T-helper 2 cell (primary cell): ENCODE data around the gene SLC4A11.
A peak's percentile ranks its signal among the peaks of the same experiment; 100 is the strongest.
"Not testable (repeated sequence)": the region's sequence is repeated elsewhere in the genome, so short reads cannot be mapped to it uniquely, and the experiment has no call there.

Source experiments
- DNase-seq, 5 experiments: peaks; one replicate each; pipeline versions ENCODE4 v3.0.0 to v3.0.0-alpha.2; 2012 to 2022

Gene SLC4A11

DNA sequence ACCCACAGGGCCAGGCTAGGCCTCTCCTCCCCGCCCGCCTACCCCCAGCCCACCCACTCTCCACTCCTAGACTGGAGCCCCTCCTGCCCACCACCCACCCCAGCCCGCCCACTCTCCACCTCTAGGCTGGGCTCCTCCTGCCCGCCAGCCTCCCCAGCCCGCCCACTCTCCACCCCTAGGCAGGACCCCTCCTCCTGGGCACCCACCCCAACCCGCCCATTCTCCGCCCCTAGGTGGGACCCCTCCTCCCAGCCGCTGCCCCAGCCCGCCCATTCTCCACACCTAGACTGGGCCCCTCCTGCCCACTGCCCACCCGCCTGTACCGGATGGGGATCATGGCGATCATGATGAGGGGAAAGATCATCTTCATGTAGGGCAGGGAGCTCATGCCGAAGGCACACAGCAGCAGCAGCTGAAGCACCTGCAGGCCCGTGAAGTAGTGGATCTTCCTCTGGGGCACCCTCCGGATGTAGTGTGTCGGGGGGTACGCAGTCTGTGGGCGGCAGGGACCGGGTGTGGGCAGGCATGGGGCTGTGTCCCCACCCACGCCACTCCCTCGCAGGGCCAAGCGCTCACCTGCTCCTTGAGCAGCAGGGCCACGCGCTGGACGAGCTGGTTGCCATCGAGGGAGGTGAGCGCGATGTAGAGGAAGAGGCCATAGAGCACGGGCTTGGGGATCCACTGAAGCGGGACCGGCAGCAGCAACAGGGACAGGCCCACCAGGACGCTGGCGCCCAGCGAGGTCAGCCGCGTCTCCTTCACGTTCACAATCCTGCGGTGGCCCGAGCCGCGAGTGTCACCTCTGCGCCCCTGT is 10.8 kb downstream of the SLC4A11 start:
- no peak for DNase-seq

GRCh38 chr20:3227506-3227905 is 11.5 kb downstream of the SLC4A11 start:
- no peak for DNase-seq

- DNase-seq: no peak
Measured at GRCh38 chr20:3226864-3227263, 12.1 kb downstream of the SLC4A11 start.

DNA sequence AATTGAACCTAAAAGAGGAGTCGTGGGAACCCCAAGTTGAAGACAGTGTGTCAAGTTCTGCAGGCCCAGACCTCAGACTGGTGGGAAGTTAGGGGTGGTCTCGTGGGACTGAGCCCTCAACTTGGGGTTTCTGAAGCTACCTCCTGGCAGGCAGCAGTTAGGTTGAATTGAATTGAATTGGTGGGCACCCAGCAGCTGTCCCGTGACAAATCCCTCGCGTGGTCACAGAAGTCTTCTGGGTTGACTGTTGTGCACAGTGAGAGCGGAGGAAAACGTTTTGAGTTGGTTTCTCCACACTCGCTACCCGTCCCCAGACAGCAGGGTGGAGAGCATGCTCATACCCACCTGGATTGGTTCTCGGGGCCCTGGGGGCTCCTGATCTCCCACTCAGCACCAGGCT is 12.9 kb downstream of the SLC4A11 start:
- DNase-seq: no peak

GRCh38 chr20:3224681-3225421 is 14.1 kb downstream of the SLC4A11 start:
- DNase-seq: no peak

DNA sequence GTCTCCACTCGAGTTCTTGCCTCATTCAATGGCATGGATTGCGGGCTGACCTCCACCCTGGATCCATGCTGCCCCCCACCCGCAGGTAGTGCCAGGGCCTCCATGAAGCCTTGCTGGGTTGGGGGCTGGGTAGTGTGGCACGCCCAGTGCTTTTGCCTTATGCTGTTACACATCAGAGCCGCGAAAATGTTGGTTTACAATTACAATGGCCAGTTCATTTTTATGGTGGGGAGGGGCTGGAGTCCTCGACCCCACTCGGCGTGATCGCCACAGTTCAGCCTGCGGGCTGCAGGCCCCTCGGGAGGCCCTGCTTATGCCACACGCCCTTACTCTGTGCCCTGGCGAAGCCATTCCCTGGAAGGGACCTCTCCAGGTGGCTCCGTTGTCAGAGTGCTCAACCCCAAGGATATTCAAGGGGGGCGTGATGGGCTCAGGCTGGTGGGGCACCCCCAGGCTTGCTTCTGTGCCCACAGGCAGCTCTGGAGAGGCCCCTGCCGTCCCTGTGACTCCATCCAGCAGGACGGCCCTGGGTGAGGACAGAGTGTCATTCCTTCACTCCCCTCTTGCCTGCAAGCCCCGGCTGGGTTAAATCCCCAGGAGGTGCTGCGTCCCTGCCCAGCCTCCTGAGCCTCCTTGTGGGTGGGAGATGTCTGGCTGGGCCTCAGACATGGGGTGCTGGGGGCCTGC is 14.9 kb downstream of the SLC4A11 start:
- DNase-seq: no peak

GRCh38 chr20:3223651-3223993 is 15.4 kb downstream of the SLC4A11 start:
- no peak for DNase-seq

GRCh38 chr20:3222635-3223600 is 16.1 kb downstream of the SLC4A11 start:
- peak in 1 of 5 experiments; percentile 51 for DNase-seq

DNA sequence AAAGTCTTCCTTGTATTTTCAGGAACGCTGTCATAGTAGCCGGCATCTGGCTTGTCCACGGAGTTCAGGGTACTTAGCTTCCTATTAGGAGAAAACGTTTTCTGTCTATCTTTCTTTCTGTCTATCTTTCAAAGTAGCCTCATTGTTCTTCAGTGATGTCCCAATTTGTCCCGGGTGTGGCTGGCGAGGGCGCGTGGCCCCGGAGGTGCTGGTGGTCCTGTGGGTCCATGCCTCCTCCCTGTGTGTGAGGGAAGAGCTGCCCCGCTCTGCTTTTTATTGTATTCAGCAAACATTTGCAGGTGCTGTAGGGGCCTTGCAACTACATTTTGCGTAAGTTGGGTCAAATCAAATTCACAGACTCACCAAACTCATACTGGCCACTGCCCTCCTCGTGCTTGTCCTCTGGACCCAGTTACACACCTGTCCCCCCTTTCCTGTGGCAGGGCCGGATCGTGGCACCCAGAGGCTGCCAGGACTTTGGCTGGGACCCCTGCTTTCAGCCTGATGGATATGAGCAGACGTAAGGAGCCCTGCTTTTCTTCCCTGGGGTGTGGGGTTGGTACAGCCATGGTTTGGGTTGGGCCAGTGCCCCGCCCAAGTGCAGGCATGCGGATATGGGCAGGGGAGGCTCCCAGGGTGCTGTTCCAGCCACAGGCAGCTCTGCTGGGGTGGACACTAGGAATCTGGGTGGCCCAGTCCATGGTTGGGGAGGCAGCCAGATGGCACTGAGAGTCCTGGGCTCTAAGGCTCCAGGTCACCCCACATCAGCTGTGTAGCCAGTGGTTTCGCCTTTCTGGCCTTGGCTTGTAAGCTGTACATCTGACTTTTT is 17.4 kb downstream of the SLC4A11 start:
- DNase-seq: no peak

- peak; percentile 48 to 77 (median 61) for DNase-seq
Measured at GRCh38 chr20:3218307-3218988, 20.5 kb downstream of the SLC4A11 start.

DNA sequence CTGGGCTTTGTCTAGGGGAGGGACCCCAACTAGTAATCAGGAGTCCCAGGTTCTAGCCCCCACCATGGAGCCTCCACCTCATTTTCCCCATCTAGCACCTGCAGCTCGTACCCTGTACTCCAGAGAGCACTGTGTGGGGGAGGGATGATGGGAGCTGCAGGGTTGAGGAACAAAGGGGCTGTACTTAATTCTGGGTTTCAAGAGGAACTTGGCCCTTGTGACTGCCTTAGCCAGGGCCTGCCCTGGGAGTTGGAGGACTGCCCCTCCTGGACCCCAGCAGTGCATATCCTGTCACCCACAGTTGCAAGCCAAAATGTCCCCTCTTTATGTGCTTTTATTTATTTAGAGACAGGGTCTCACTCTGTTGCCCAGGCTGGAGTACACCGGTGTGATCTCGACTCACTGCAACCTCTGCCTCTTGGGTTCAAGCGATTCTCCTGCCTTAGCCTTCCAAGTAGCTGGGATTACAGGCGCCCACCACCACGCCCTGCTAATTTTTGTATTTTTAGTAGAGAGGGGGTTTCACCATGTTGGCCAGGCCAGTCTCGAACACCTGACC is 23.6 kb downstream of the SLC4A11 start:
- not testable (repeated sequence) for DNase-seq

DNA sequence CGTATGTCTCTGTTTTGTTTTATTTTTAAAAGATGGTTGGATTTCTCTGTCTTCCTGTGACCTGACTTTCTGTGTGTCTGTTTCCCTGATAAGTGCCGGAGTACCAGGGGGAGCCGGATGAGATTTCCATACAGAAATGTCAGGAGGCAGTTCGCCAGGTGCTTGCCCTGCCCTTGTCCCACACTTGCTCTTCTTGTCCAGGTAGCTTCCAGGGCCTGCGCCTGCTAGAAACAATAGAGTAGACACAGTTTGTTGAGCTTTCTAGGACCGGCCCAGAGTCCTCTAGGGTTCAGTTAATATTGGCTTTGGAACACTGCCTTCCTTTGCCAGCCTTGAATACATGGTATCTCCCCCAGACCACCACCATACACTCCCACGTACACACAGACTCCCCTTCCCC is 25.8 kb downstream of the SLC4A11 start:
- DNase-seq: no peak

DNA sequence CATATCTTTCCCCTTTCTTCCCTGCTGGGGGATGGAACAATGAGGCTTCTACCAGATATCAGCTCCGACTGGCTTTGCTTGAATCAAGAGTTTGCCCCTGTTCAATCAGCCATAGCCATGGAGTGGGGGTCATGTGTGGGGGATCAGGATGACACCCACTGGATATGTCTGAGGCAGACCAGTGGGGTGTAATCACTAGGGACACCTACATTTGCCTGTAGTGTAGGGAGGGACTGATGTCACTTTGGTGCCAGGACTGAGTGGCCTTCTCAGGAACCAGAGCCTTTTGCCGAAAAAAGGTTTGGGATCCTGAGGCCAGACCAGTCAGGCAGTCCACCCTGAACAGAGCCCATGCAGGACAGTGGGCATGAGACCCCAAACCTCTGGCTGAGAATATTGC is 28.6 kb downstream of the SLC4A11 start:
- no peak for DNase-seq

GRCh38 chr20:3209946-3210317 is 29.1 kb downstream of the SLC4A11 start:
- DNase-seq: peak in 1 of 5 experiments; percentile 15

- peak; percentile 22 to 78 (median 48) for DNase-seq
Measured at GRCh38 chr20:3209257-3209945, 29.6 kb downstream of the SLC4A11 start, which contains the start of gene ITPA. TSS of gene ITPA (plus strand) at chr20:3209498. CDS start at chr20:3209552, 54 bp downstream.

GRCh38 chr20:3208786-3209256 is 30.2 kb downstream of the SLC4A11 start:
- no peak for DNase-seq

GRCh38 chr20:3204124-3204794 is 34.7 kb downstream of the SLC4A11 start, which contains the start of gene DDRGK1:
TSS of gene DDRGK1 (minus strand) at chr20:3204682. CDS start at chr20:3204627, 55 bp downstream.
- DNase-seq: peak; percentile 76 to 88 (median 85)

DNA sequence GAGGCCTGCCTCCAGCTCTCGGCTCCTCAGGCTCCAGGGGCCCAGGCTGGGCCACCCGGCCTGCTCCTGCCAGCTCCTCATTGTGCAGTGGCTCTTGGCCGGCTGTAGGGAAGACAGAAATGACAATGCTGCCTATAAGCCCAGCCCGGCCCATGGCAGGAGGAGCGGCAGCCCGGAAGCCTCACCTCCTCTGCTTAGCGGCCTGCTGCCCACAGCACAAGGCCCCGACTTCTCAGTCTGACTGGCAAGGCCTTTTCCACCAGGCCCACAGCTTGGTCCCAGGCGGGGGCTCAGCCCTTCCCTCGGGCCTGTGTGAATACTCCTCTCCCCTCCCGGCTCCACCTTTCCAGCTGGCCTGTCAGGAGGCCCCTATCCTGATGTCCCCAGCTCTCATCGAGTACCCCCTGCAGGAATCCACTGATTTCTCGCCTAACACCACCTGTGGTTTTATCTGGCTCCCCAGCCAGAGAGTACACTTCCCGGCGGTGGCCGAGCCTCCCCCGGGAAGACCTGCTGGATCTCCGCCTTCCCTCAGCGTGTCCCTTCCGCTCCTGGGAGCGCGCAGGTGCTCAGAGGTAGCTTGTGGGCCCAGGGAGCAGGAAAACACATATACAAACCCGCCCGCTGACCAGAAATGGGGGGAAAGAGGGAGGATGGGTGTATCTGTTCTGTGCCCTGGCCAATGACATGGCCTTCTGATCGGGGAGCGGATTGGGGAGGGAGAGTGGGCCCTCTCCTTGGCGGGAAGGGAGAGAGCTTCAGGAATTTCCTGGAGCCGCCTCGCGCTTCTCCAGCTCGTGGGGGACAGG is 35.5 kb downstream of the SLC4A11 start:
- DNase-seq: peak in 4 of 5 experiments; percentile 12 to 59 (median 18)
